Left ventricle myocardium inferior (tissue), 1 donor: ENCODE results near the gene OVCA2. TPM values are rescaled to one million over a fixed set of nuclear protein-coding genes. Genes with fewer than 3 reads are reported as not detected.

Experiments used
- DNase-seq: peaks from one replicate; pipeline ENCODE4 v3.0.0-alpha.2; 2020
- H3K27ac ChIP-seq: fragments of 200-600 bp; replicated peaks from 2 replicates; pipeline ENCODE4 v1.8.0; 2021
- H3K27me3 ChIP-seq: fragments of 200-600 bp; 2 replicates; pipeline ENCODE4 v1.8.0; 2021; ENCODE audit warnings: low read depth
- H3K36me3 ChIP-seq: fragments of 200-600 bp; 2 replicates; pipeline ENCODE4 v1.8.0; 2021
- H3K4me1 ChIP-seq: fragments of 200-600 bp; 2 replicates; pipeline ENCODE4 v1.8.0; 2021
- H3K4me3 ChIP-seq: fragments of 200-600 bp; 2 replicates; pipeline ENCODE4 v1.8.0; 2021; ENCODE audit warnings: mild to moderate bottlenecking, moderate library complexity
- H3K9me3 ChIP-seq: fragments of 200-600 bp; replicated peaks from 2 replicates; pipeline ENCODE4 v1.8.0; 2021
- CTCF ChIP-seq: fragments of 200-600 bp; IDR thresholded peaks from 2 replicates; pipeline ENCODE4 v1.8.0; 2021; ENCODE audit warnings: antibody characterized with exemption, mild to moderate bottlenecking, borderline replicate concordance
- intact Hi-C: fragments of 100-400 bp; cut with micrococcal nuclease; formaldehyde crosslinking; loops from one replicate; pipeline ENCODE4 v1.11.0; 2022
- total RNA-seq: library from RNA; stranded (reverse); fragmentation: NEBNext Ultra II Directional; extraction: Animal tissue kit (Norgen Biotek cat#: 25700); gene quantifications from one replicate; pipeline ENCODE4 v1.2.1, GENCODE V29; 2021
- donor health status: DM: no; HTN: yes; CAD: no; lungs with severe emphysema.

OVCA2 gene
- total RNA-seq, 1 donor from 2014 or later, result 16.6 TPM

- no peaks in the 10 kb centered on the region for H3K9me3 ChIP-seq
- no peak for TF ChIP-seq CTCF
- DNase-seq, result no peak
- H3K36me3 ChIP-seq, result peaks cover 34% of the 10 kb centered on the region
- no peaks in the 10 kb centered on the region for H3K27me3 ChIP-seq
- H3K4me1 ChIP-seq, result peaks cover 58% of the 10 kb centered on the region
- H3K4me3 ChIP-seq, result no peak overlapping the region
- H3K27ac ChIP-seq, result peak overlapping the region; percentile 93
- intact Hi-C loops, result no loop called here
Measured at GRCh38 chr17:2082003-2082781, 40.4 kb downstream of the OVCA2 start.

- Histone ChIP-seq H3K36me3 (peaks cover 29% of the 10 kb centered on the region), H3K27me3 (no peaks in the 10 kb centered on the region)
- DNase-seq, result no peak
Measured at GRCh38 chr17:2083613-2084035, 41.8 kb downstream of the OVCA2 start.

GRCh38 chr17:2084036-2084765, 42.4 kb downstream of the OVCA2 start:
- no peak overlapping the region for H3K4me3 ChIP-seq
- TF ChIP-seq CTCF, result no peak
- H3K27me3 ChIP-seq, result no peaks in the 10 kb centered on the region
- H3K27ac ChIP-seq, result peak overlapping the region; percentile 93
- H3K4me1 ChIP-seq, result peaks cover 77% of the 10 kb centered on the region
- H3K9me3 ChIP-seq, result no peaks in the 10 kb centered on the region
- intact Hi-C loops, result no loop called here
- peak; percentile 71 for DNase-seq
- peaks cover 27% of the 10 kb centered on the region for H3K36me3 ChIP-seq

More at GRCh38 chr17:2083613-2084035, 41.8 kb downstream of the OVCA2 start:
- Histone ChIP-seq H3K27ac (peak overlapping the region; percentile 93), H3K9me3 (no peaks in the 10 kb centered on the region), H3K4me3 (no peak overlapping the region), H3K4me1 (peaks cover 71% of the 10 kb centered on the region)
- intact Hi-C loops, result no loop called here
- no peak for TF ChIP-seq CTCF

- peaks cover 19% of the 10 kb centered on the region for H3K36me3 ChIP-seq
Measured at GRCh38 chr17:2084766-2085647, 43.2 kb downstream of the OVCA2 start.

More at GRCh38 chr17:2084766-2085647, 43.2 kb downstream of the OVCA2 start:
- DNase-seq, result no peak
- H3K27ac ChIP-seq, result peak overlapping the region; percentile 93
- no peak for TF ChIP-seq CTCF
- H3K27me3 ChIP-seq, result no peaks in the 10 kb centered on the region
- no peaks in the 10 kb centered on the region for H3K9me3 ChIP-seq
- intact Hi-C loops, result no loop called here
- H3K4me1 ChIP-seq, result peaks cover 85% of the 10 kb centered on the region
- no peak overlapping the region for H3K4me3 ChIP-seq
